KBM-7 (cell line): ENCODE data around the gene KIRREL3.

Experiments used
- DNase-seq: peaks from one replicate; pipeline ENCODE4 v3.0.0-alpha.2; 2015
- in situ Hi-C: fragments of 300-500 bp; cut with MboI; formaldehyde crosslinking; loops from 2 replicates; pipeline ENCODE4 v1.14.3; 2020; ENCODE audit warnings: low sequenced_read_pairs, low pct_unique_long_range_greater_than_20kb, mixed read lengths

KIRREL3 gene

DNA sequence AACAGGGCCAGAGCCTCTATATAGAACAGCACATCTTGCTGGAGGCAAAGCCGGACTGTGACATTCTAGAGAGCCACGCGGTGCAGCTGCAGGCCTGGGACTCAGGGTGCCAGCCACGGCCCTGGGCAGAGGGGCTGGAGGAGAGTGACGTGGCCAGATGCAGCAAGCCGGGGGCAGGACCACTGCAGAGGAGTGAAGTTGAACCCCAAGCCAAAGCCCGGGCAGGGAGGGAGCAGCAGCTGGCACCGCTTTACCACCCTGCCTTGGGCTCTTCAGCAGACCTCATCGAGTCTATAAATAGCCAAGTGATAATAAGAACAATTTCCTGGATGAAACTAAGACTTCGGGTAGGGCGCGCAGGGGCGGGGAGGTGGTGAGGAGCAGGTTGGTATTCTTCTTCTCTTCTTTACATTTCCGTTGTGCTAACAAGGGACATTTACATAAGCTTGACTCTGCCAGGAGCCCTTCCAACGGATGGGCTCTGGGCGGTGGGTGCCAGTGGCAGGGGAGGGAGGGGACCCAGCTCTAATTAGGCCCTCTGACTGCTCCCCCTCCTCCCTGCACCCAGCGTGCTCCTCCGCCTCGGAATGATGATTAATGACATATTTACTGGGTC lies 534.9 kb downstream of the KIRREL3 start:
- DNase-seq, result peak; percentile 36
- in situ Hi-C loops, result no loop called here

DNA sequence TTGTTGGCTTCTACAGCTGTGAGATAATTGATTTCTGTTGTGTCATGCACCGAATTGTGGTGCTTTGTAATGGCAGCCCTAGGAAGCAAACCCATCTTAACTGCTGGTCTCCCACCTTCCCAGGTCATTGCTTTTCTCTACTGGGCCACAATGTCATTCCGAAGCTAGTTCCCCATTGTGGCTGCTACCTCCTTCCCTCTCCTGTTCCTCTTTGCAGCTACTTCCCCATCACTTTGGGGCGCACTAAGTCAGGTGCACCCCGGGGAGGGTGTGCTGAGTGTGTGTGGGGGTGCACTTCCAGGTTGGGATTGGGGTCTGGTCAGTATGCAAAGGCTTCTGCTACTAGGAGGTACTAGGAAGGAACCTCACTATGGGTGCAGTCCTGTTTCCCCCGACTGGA lies 535.8 kb downstream of the KIRREL3 start:
- DNase-seq, result peak; percentile 78
- in situ Hi-C loops, result no loop called here

DNA sequence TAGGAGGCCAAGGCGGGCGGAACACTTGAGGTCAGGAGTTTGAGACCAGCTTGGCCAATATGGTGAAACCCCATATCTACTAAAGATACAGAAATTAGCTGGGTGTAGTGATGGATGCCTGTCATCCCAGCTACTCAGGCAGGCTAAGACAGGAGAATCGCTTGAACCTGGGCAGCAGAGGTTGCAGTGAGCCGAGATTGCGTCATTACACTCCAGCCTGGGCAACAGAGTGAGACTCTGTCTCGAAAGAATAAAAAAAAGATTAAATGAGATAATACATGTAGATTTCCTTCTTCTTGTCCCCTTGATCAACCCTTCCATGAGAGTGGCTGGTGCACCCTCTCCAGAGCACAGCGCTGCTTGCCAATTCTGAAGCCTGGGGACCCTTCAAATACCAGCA lies 538.1 kb downstream of the KIRREL3 start:
- in situ Hi-C loops, result no loop called here
- no peak for DNase-seq

DNA sequence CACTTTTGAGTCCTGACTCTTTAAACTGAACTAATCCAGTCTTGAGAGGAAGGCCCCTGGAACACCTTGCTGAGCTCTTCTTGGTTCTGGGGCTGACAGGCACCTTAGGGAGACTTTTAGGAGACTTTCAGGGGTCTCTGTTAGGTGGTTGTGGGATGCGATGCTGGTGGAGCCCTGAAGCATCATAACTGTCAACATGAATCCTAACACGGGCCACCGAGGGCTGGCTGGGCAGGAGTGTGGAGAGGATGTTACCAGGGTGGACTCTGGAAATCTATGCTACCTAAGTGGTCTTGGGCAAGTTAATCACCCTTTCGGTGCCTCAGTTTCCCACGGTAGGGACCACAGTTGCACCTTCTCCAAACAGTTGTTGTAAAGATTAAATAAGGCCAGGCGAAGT lies 538.6 kb downstream of the KIRREL3 start:
- no peak for DNase-seq
- in situ Hi-C loops, result no loop called here

DNA sequence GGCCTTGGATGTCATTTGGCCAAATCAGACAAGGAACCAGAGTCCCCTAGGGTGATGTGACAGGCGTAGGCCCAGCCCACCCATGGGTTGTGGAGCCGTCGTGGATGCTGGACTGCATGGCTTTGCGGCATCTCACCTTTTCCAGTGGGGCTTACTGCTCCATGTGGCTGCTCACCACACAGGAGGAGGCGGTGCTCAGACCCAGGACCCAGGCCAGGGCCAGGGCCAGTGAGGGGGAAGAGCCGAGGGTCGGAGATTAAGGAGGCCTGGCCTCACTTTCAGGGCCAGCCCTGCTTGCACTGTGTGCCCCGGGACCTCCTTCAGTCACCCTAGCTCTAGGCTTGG lies 539.5 kb downstream of the KIRREL3 start:
- DNase-seq, result no peak
- in situ Hi-C loops, result no loop called here

DNA sequence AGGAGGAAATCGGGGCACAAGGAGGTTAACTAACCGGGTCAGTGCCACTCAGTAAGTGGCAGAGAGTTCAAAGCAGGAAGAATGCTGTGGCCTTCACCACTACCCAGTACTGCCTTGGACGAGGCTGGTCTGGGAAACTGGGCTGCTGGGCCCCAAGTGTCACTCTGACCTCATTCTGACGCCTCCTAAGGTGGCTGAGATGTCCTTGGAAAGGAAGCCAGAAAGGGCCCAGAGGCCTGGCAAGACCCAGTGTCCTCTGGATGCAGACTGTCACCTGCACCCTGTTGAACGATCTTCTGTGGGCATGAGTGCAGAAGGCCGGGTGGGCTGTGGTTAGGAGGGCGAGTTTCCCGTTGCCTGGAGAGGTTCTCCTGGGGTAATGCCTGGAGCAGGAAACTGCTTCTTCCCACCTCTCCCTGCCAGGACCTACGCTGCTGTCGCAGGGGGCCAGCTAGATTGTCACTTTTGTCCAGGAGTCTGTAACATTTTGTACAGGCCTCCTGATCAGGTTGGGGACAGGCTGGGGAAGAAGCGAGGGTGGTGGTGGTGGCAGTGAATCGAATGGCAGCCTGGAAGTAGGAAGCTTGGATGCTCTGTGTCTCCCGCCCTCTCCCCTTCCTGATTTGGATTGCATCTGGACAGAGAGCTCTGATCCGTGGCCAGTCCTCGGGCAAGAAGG lies 540.0 kb downstream of the KIRREL3 start:
- DNase-seq, result no peak
- in situ Hi-C loops, result no loop called here

DNA sequence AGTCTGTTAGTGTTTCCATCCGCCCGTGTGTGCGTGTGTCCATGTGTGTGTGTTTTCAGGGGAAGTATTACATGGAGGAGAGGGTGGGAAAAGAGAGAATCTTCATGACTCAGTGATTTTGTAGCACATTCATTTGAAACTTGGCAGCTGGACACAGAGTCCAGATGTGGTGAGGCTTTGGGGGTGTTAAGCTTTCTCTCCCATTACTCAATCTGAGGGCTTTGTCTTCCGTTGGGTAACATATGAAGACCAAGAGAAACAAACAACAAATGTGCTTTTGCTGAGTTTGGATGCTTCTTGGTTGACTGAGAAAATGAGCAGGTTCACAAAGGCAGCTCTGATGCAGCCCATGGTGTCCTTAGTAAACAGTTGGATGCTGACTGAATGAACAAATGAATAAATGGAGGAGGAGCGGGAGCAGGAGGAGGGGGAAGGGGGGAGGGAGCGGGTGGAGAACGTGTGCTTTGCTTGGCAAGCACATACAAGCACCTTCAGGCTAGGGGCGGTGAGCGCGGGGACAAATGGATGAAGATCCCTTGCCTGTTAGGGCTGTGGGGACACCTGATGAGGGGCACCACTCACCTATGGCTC lies 540.8 kb downstream of the KIRREL3 start:
- DNase-seq, result no peak
- in situ Hi-C loops, result no loop called here

DNA sequence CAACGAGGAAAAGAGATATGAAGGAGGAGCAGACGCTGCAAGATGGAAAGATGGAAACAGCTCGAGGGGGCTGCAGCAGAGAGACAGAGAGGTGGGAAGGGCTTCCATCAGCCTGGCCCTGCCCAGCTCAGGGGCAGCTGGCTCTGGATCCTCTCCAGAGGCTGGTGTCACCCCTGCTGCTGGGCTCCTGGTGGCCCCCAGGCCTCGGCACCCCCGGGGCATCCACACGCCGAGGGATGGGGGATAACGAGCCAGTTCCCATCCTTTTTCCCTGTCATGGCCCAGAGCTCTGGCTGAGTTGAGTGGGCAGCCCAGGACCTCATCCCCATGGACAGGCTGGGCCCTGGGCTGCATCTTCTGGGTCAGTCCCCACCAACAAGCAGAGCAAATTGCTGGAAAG lies 542.8 kb downstream of the KIRREL3 start:
- in situ Hi-C loops, result no loop called here
- no peak for DNase-seq

DNA sequence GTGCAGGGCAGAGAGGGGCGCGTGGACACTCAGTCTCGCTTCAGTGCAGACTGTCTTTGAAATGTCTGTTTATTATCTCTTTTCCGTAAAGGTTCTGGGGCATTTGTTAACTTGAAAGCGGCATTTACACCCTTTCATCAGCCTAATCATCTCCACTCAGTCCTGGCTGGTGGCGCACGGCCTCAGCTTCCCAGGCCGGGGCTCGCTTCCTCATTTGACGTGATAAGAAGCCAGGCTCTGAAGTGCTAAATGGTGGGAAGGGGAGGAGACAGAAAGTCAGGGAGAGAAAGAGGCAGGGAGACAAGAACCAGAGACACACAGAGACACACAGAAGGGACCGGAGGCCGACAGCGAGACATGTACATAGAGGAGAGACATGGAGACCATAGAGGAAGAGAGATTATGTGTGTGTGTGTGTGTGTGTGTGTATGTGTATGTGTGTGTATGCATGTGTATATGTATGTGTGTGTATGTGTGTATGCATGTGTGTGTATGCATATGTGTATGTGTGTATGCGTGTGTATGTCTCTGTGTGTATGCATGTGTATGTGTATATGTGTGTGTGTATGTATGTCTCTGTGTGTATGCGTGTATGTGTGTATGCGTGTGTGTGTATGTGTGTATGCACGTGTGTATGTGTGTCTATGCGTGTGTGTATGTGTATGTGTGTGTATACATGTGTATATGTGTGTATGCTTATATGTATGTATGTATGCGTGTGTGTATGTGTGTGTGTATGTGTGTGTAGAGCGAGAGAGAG lies 543.6 kb downstream of the KIRREL3 start:
- peak; percentile 64 for DNase-seq
- in situ Hi-C loops, result no loop called here

DNA sequence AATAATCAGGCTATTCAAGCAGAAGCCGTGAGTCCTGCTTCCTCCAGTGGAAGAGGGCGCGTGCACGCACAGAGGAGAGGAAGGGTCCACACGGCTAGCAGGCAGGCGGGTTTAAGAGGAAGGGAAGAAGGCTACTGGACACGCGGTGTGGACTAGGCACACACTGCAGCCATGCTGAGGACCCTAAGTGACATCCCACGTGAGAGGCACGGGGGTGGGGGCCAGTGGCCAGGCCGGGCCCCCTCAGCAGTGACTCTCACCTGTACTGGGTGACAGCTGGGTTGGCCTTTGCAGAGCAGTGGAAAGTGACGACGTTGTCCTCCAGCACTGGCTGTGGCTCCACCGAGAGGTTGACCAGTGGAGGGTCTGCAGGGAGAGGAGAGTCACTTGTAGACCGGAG lies 544.5 kb downstream of the KIRREL3 start:
- in situ Hi-C loops, result no loop called here
- DNase-seq, result no peak

DNA sequence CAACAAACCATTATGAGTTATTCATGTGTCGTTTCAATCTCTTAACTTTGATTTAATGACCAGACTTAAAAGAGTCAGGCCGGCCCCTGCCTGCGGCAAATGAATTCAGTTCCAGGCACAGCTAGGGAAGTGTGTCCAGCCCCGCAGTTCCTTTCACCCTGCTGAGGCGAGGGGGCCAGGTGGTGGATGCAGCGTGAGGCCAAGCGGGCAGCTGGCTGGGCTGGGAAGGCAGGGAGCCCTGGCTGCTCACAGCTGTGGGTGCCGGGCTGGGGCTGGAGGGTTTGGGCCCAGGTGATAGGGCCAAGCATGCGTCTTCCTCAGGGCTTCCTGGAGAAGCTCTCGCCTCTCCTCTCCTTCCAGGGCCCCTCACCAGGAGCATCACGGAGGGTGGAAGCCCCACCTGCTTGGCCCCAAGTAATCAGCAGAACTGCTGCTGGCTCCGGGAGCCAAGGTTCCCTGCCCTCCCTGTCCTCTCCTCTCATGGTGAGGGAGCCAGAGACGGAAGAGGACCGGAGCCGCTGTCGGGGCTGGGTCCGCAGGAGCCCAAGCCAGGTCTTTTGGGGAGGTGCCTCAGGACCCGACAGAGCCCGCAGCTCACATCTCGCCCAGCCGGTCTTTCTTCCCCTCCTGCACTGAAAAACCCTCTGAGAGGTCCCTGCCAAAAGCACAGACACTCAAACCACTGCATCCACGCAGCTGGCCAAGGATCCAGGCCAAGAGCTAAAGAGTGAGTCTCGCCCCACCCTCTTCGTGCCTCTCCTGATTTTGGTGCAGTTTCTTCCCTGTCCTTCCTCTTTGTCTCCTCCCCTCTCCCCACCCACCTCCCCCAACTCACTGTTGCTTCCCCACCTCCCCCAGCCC lies 548.1 kb downstream of the KIRREL3 start:
- DNase-seq, result no peak
- in situ Hi-C loops, result no loop called here

DNA sequence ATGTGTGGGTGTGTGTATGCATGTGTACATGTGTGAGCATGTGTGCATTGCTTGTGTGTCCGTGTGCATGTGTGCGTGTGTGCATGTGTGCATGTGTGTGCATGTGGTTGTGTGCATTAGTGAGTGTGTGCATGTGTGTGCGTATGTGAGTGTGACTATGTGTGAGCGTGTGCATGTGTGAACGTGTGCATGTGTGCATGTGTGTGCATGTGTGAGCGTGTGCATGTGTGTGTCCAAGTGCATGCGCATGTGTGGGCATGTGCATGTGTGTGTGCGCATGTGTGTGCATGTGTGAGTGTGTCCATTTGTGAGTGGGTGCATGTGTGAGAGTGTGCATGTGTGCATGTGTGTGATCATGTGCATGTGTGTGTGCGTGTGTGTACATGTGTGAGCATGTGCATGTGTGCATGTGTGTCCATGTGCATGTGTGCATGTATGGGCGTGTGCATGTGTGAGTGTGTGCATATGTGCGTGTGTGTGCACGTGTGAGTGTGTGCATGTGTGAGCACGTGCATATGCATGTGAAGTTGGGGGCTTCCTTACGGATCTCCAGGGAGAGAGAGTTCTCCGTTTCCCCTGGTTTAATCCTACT lies 549.3 kb downstream of the KIRREL3 start:
- no peak for DNase-seq
- in situ Hi-C loops, result no loop called here

DNA sequence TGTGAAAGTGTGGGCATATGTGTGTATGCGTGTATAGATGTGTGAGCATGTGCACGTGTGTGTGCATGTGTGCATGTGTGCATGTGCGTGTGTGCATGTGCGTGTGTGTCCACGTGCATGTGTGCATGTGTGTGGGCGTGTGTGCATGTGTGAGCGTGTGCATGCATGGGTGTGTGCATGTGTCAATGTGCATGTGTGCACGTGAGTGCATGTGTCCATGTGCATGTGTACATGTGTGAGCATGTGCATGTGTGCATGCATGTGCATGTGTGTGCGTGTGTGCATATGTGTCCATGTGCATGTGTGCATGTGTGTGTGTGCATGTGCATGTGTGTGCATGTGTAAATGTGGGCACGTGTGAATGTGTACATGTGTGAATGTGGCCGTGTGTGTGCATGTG lies 549.8 kb downstream of the KIRREL3 start:
- in situ Hi-C loops, result no loop called here
- no peak for DNase-seq

DNA sequence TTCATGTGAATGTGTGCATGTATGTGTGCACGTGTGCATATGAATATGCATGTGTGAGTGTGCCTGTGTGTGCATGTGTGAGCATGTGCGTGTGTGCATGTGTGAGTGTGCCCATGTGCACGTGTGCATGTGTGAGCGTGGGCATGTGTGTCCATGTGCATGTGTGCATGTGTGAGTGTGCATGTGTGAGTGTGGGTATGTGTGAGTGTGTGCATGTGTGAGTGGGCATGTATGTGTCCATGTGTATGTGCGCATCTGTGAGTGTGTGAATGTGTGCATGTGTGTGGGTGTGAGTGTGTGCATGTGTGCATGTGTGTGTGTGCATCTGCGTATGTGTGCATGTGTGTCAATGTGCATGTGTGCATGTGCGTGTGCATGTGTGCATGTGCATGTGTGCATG lies 550.4 kb downstream of the KIRREL3 start:
- DNase-seq, result no peak
- in situ Hi-C loops, result no loop called here

DNA sequence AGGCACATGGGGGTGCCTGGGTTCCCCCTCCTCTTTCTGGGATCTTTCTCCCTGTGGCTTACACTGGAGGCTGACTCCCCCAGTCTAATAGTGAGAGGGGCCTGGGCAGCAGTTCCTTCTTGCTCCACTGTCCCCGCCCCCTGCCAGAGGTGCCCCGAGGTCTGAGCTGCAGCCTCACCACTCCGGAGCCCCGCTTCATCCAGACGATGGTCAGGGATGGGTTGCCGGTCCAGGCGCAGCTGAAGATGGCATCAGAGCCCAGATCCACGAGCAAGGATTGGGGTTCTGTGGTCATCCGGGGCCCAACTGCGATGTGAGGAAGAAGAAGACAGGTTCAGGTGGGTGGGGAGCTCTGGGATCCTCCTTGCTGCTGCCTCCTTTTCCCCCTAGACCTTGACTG lies 554.0 kb downstream of the KIRREL3 start:
- in situ Hi-C loops, result no loop called here
- DNase-seq, result no peak

DNA sequence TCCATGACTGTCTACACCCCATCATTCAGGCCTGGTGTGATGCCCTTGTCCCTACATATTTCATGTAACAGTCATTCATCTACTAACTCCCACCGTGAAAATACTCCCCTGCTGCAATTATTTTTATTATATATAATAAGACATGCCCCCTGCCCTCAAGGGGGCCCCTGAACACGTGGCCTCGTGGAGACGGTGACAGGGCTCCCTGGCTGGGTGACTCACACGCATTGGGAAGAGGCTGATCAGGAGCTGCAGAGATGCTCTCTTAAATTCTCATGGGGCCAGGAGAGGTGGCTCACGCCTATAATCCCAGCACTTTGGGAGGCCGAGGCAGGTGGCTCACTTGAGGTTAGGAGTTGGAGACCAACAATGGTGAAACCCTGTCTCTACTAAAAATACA lies 556.5 kb downstream of the KIRREL3 start:
- no peak for DNase-seq
- in situ Hi-C loops, result no loop called here

DNA sequence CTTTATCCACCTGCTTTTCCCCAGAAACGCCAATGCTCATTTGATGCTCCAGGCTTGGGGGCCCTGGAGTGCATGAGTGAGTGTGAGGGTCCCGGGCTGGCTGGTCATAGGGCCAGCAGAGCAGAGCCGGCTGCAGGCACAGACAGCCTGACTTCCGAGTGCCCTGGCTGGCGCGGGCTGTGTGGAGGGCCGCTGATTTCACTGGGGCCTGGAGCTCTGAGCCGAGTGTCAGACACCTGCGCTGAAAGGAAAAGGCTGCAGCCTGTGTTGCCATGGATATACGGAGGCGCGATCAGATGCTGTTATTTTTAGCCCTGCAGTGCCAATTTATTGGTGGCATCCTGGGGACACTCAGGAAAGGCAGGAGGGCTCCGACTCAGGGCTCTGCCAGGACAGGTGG lies 557.5 kb downstream of the KIRREL3 start:
- no peak for DNase-seq
- in situ Hi-C loops, result no loop called here

DNA sequence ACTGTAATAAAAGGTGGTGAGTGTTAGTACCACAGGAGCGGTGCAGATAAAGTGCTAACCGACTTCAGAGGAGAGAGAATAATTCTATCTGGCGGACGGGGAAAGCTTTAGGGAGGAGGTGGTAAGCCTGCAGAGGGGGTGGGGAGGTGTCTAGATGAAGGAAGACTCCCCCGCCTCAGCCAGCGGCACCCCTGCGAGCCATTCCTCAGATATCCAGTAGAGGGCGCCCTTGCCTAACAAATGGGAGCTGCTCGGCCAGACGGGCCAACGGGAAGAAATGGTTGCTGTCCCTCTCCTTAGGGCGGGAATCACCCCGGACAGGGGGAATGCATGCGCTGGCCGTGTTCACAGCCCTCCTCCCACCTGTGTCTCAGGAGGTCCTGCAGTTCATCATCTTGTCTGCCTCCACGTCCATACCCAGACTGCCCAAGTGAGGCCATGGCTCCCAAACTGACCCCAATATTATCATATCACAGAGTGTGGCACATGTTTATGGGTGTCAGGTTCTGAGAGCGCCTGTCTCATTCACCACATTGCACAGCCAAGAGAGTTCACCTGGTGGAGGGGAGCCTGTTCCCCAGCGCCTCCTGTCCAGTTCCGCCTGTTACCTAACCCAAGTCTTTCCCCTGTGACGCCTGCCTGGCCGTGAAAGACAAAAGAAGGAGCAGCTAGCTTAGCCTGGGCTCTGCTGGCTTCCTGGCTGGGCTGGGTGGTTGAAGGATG lies 559.6 kb downstream of the KIRREL3 start:
- in situ Hi-C loops, result no loop called here

More for the DNA sequence above, 559.6 kb downstream of the KIRREL3 start:
- DNase-seq, result peak; percentile 97
